ENCODE measurements around the gene PLA2G2C. TPM values are rescaled to one million over a fixed set of nuclear protein-coding genes. Genes with fewer than 3 reads are reported as not detected.
A peak's percentile ranks its signal among the peaks of the same experiment; 100 is the strongest.
"Not testable (repeated sequence)": the region's sequence is repeated elsewhere in the genome, so short reads cannot be mapped to it uniquely, and the experiment has no call there.

The PLA2G2C gene
- total and polyA plus RNA-seq, 7 experiments from 2014 or later = 0.46 TPM; not detected in 6

- H3K4me1 Mint-ChIP-seq; DNase-seq; H3K27ac Mint-ChIP-seq; H3K4me3 ChIP-seq (ENCODE audit: low read length); H3K9me3 ChIP-seq (ENCODE audit: control insufficient read depth in 2 of 3, low read length in 3 of 3); H3K27me3 ChIP-seq (ENCODE audit: control insufficient read depth in 2 of 2, insufficient read depth in 2 of 2, low read length in 2 of 2); H3K4me3 Mint-ChIP-seq; H3K27ac ChIP-seq (ENCODE audit: low read depth, low read length); ATAC-seq; H3K36me3 ChIP-seq (ENCODE audit: control insufficient read depth in 2 of 3, insufficient read depth in 3 of 3, low read length in 3 of 3); H3K36me3 Mint-ChIP-seq; H3K4me1 ChIP-seq (ENCODE audit: control insufficient read depth in 2 of 2, insufficient read depth in 2 of 2, low read length in 2 of 2); H3K9me3 Mint-ChIP-seq; POLR2A ChIA-PET: not testable (repeated sequence)
- peaks cover 24 to 52% (median 41%) of the 10 kb centered on the region in 5 donors for H3K27me3 Mint-ChIP-seq
- CTCF ChIA-PET = interaction anchor here (0.6 to 1.6 kb wide), 2 partner anchors 102 to 274 kb away, joined by 3 to 5 read pairs; no protein-coding TSS in a partner anchor
- intact Hi-C loops (cut with micrococcal nuclease) = loop anchor here in 1 of 2 donors (10.0 kb wide), 1 partner anchor 156 kb away; no protein-coding TSS in a partner anchor
These were observed 32.7 kb upstream of the PLA2G2C start for GRCh38 chr1:20219053-20219452.

GRCh38 chr1:20216574-20216973 is 30.3 kb upstream of the PLA2G2C start:
- H3K4me3 ChIP-seq (ENCODE audit: low read length) = no peak overlapping the region
- no peak overlapping the region for H3K4me3 Mint-ChIP-seq
- POLR2A ChIA-PET = no interaction called here
- no peaks in the 10 kb centered on the region for H3K36me3 Mint-ChIP-seq
- H3K27ac Mint-ChIP-seq = no peak overlapping the region
- intact Hi-C loops (cut with micrococcal nuclease) = loop anchor here (2.0 to 10.0 kb wide), 2 partner anchors 158 to 214 kb away; no protein-coding TSS in a partner anchor
- ATAC-seq (peak; percentile 70), DNase-seq (peak in 2 of 9 donors; percentile 5 to 23)
- no peak overlapping the region for H3K27ac ChIP-seq (ENCODE audit: low read depth, low read length)
- peaks cover 0 to 9% (median 2%) of the 10 kb centered on the region in 7 donors for H3K4me1 Mint-ChIP-seq
- H3K27me3 Mint-ChIP-seq = peaks cover 22 to 45% (median 29%) of the 10 kb centered on the region in 5 donors
- H3K9me3 ChIP-seq (ENCODE audit: control insufficient read depth in 2 of 3, low read length in 3 of 3) = no peaks in the 10 kb centered on the region
- CTCF ChIA-PET = interaction anchor here (0.6 to 2.0 kb wide), 2 partner anchors 164 to 278 kb away, joined by 5 read pairs; no protein-coding TSS in a partner anchor
- H3K36me3 ChIP-seq (ENCODE audit: control insufficient read depth in 2 of 3, insufficient read depth in 3 of 3, low read length in 3 of 3) = no peaks in the 10 kb centered on the region
- peaks cover 4% of the 10 kb centered on the region in 2 donors for H3K4me1 ChIP-seq (ENCODE audit: control insufficient read depth in 2 of 2, insufficient read depth in 2 of 2, low read length in 2 of 2)
- H3K27me3 ChIP-seq (ENCODE audit: control insufficient read depth in 2 of 2, insufficient read depth in 2 of 2, low read length in 2 of 2) = no peaks in the 10 kb centered on the region
- peaks cover 0 to 4% (median 0%) of the 10 kb centered on the region in 11 donors for H3K9me3 Mint-ChIP-seq

- peaks cover 0 to 4% (median 0%) of the 10 kb centered on the region in 11 donors for H3K9me3 Mint-ChIP-seq
- no peak overlapping the region for H3K27ac ChIP-seq (ENCODE audit: low read depth, low read length)
- H3K9me3 ChIP-seq (ENCODE audit: control insufficient read depth in 2 of 3, low read length in 3 of 3) = no peaks in the 10 kb centered on the region
- DNase-seq = no peak
- H3K27me3 ChIP-seq (ENCODE audit: control insufficient read depth in 2 of 2, insufficient read depth in 2 of 2, low read length in 2 of 2) = no peaks in the 10 kb centered on the region
- intact Hi-C loops (cut with micrococcal nuclease) = loop anchor here (2.0 to 10.0 kb wide), 2 partner anchors 159 to 215 kb away; no protein-coding TSS in a partner anchor
- H3K4me1 Mint-ChIP-seq = peaks cover 0 to 9% (median 2%) of the 10 kb centered on the region in 7 donors
- peaks cover 4% of the 10 kb centered on the region in 2 donors for H3K4me1 ChIP-seq (ENCODE audit: control insufficient read depth in 2 of 2, insufficient read depth in 2 of 2, low read length in 2 of 2)
- ATAC-seq = no peak
- H3K4me3 ChIP-seq (ENCODE audit: low read length) = no peak overlapping the region
- no peaks in the 10 kb centered on the region for H3K36me3 ChIP-seq (ENCODE audit: control insufficient read depth in 2 of 3, insufficient read depth in 3 of 3, low read length in 3 of 3)
- H3K4me3 Mint-ChIP-seq = no peak overlapping the region
- H3K27ac Mint-ChIP-seq = no peak overlapping the region
- H3K36me3 Mint-ChIP-seq = no peaks in the 10 kb centered on the region
- ChIA-PET POLR2A (no interaction called here), CTCF (interaction anchor here (0.6 to 2.0 kb wide), 2 partner anchors 163 to 278 kb away, joined by 5 read pairs; no protein-coding TSS in a partner anchor)
- peaks cover 27 to 46% (median 32%) of the 10 kb centered on the region in 5 donors for H3K27me3 Mint-ChIP-seq
These were observed 29.4 kb upstream of the PLA2G2C start for GRCh38 chr1:20215716-20216115.

GRCh38 chr1:20212685-20213331 is 26.5 kb upstream of the PLA2G2C start:
- Histone ChIP-seq H3K36me3 (ENCODE audit: control insufficient read depth in 2 of 3, insufficient read depth in 3 of 3, low read length in 3 of 3) (no peaks in the 10 kb centered on the region), H3K4me1 (ENCODE audit: control insufficient read depth in 2 of 2, insufficient read depth in 2 of 2, low read length in 2 of 2) (peaks cover 4% of the 10 kb centered on the region in 2 donors), H3K27ac (ENCODE audit: low read depth, low read length) (no peak overlapping the region), H3K9me3 (ENCODE audit: control insufficient read depth in 2 of 3, low read length in 3 of 3) (no peaks in the 10 kb centered on the region), H3K27me3 (ENCODE audit: control insufficient read depth in 2 of 2, insufficient read depth in 2 of 2, low read length in 2 of 2) (no peaks in the 10 kb centered on the region), H3K4me3 (ENCODE audit: low read length) (no peak overlapping the region)
- DNase-seq = peak; percentile 20 to 63 (median 47)
- peak; percentile 74 for ATAC-seq
- CTCF ChIA-PET = interaction anchor here (0.6 to 2.8 kb wide), 17 partner anchors 10 to 1484 kb away, joined by 3 to 15 read pairs (median 4); no protein-coding TSS in a partner anchor
- H3K4me3 Mint-ChIP-seq = peak overlapping the region in 8 of 10 donors; percentile 32 to 61 (median 54)
- no peaks in the 10 kb centered on the region for H3K36me3 Mint-ChIP-seq
- peaks cover 0 to 9% (median 2%) of the 10 kb centered on the region in 7 donors for H3K4me1 Mint-ChIP-seq
- peaks cover 0 to 4% (median 0%) of the 10 kb centered on the region in 11 donors for H3K9me3 Mint-ChIP-seq
- POLR2A ChIA-PET = interaction anchor here (0.6 to 0.8 kb wide), 2 partner anchors 48 to 271 kb away, joined by 3 read pairs; no protein-coding TSS in a partner anchor
- H3K27ac Mint-ChIP-seq = no peak overlapping the region
- H3K27me3 Mint-ChIP-seq = peaks cover 20 to 42% (median 35%) of the 10 kb centered on the region in 5 donors
- intact Hi-C loops (cut with micrococcal nuclease) = loop anchor here (1.0 to 10.0 kb wide), 2 partner anchors 162 to 280 kb away; no protein-coding TSS in a partner anchor

- DNase-seq (no peak), ATAC-seq (no peak)
- H3K9me3 Mint-ChIP-seq = peaks cover 0 to 4% (median 0%) of the 10 kb centered on the region in 11 donors
- H3K27me3 ChIP-seq (ENCODE audit: control insufficient read depth in 2 of 2, insufficient read depth in 2 of 2, low read length in 2 of 2) = no peaks in the 10 kb centered on the region
- no peak overlapping the region for H3K4me3 ChIP-seq (ENCODE audit: low read length)
- H3K4me3 Mint-ChIP-seq = peak overlapping the region in 3 of 10 donors; percentile 47 to 60 (median 50)
- intact Hi-C loops (cut with micrococcal nuclease) = loop anchor here in 1 of 2 donors (10.0 kb wide), 1 partner anchor 163 kb away; no protein-coding TSS in a partner anchor
- H3K27me3 Mint-ChIP-seq = peaks cover 16 to 39% (median 32%) of the 10 kb centered on the region in 5 donors
- no peaks in the 10 kb centered on the region for H3K36me3 ChIP-seq (ENCODE audit: control insufficient read depth in 2 of 3, insufficient read depth in 3 of 3, low read length in 3 of 3)
- POLR2A ChIA-PET = interaction anchor here (0.6 kb wide), 1 partner anchor 49 kb away, joined by 3 read pairs; no protein-coding TSS in a partner anchor
- peaks cover 4% of the 10 kb centered on the region in 2 donors for H3K4me1 ChIP-seq (ENCODE audit: control insufficient read depth in 2 of 2, insufficient read depth in 2 of 2, low read length in 2 of 2)
- no peak overlapping the region for H3K27ac Mint-ChIP-seq
- H3K27ac ChIP-seq (ENCODE audit: low read depth, low read length) = no peak overlapping the region
- no peaks in the 10 kb centered on the region for H3K36me3 Mint-ChIP-seq
- peaks cover 0 to 9% (median 2%) of the 10 kb centered on the region in 7 donors for H3K4me1 Mint-ChIP-seq
- H3K9me3 ChIP-seq (ENCODE audit: control insufficient read depth in 2 of 3, low read length in 3 of 3) = no peaks in the 10 kb centered on the region
- CTCF ChIA-PET = interaction anchor here (0.6 to 2.8 kb wide), 16 partner anchors 9 to 1484 kb away, joined by 3 to 15 read pairs (median 4); no protein-coding TSS in a partner anchor
These were observed 25.9 kb upstream of the PLA2G2C start for GRCh38 chr1:20212085-20212684.

- ChIA-PET CTCF (interaction anchor here (0.7 to 2.8 kb wide), 3 partner anchors 8 to 283 kb away, joined by 3 to 15 read pairs (median 4); no protein-coding TSS in a partner anchor), POLR2A (no interaction called here)
- Mint-ChIP-seq H3K27me3 (peaks cover 16 to 37% (median 31%) of the 10 kb centered on the region in 5 donors), H3K9me3 (peaks cover 0 to 1% (median 0%) of the 10 kb centered on the region in 11 donors), H3K27ac (no peak overlapping the region), H3K4me3 (no peak overlapping the region), H3K36me3 (no peaks in the 10 kb centered on the region), H3K4me1 (peaks cover 0 to 9% (median 2%) of the 10 kb centered on the region in 7 donors)
- H3K9me3 ChIP-seq (ENCODE audit: control insufficient read depth in 2 of 3, low read length in 3 of 3) = no peaks in the 10 kb centered on the region
- no peaks in the 10 kb centered on the region for H3K36me3 ChIP-seq (ENCODE audit: control insufficient read depth in 2 of 3, insufficient read depth in 3 of 3, low read length in 3 of 3)
- DNase-seq (no peak), ATAC-seq (no peak)
- intact Hi-C loops (cut with micrococcal nuclease) = loop anchor here in 1 of 2 donors (10.0 kb wide), 1 partner anchor 163 kb away; no protein-coding TSS in a partner anchor
- peaks cover 4% of the 10 kb centered on the region in 2 donors for H3K4me1 ChIP-seq (ENCODE audit: control insufficient read depth in 2 of 2, insufficient read depth in 2 of 2, low read length in 2 of 2)
- H3K27me3 ChIP-seq (ENCODE audit: control insufficient read depth in 2 of 2, insufficient read depth in 2 of 2, low read length in 2 of 2) = no peaks in the 10 kb centered on the region
- no peak overlapping the region for H3K27ac ChIP-seq (ENCODE audit: low read depth, low read length)
- H3K4me3 ChIP-seq (ENCODE audit: low read length) = no peak overlapping the region
These were observed 25.2 kb upstream of the PLA2G2C start for GRCh38 chr1:20211511-20211931.
